Mesenchymal stem cell (in vitro differentiated cells and primary cell): ENCODE results near the gene UBFD1.

Source experiments
- DNase-seq: peaks from one replicate; pipeline ENCODE4 v3.0.0-alpha.2; 2013
- H2AFZ ChIP-seq: one replicate; pipeline ENCODE4 v1.6.1; 2013; ENCODE audit warnings: low read depth, mild to moderate bottlenecking, control low read depth, inconsistent platforms, low read length, moderate library complexity
- H2AK5ac ChIP-seq: 2 replicates; pipeline ENCODE4 v1.6.1; 2013; ENCODE audit warnings: low read length, moderate library complexity, mild to moderate bottlenecking, inconsistent platforms; ENCODE audit not compliant: severe bottlenecking
- H2BK120ac ChIP-seq: one replicate; pipeline ENCODE4 v1.6.1; 2013; ENCODE audit warnings: low read depth, mild to moderate bottlenecking, inconsistent platforms, low read length, moderate library complexity
- H2BK12ac ChIP-seq, 2 experiments: one replicate each; pipeline ENCODE4 v1.6.1; 2013; ENCODE audit warnings: inconsistent platforms in 2 of 2, low read length in 2 of 2, mild to moderate bottlenecking in 2 of 2, moderate library complexity in 2 of 2, control low read depth in 1 of 2
- H2BK15ac ChIP-seq: one replicate; pipeline ENCODE4 v1.6.1; 2013; ENCODE audit warnings: mild to moderate bottlenecking, low read depth, inconsistent platforms; ENCODE audit not compliant: poor library complexity, severe bottlenecking
- H2BK5ac ChIP-seq: 2 replicates; pipeline ENCODE4 v1.6.1; 2013; ENCODE audit warnings: low read depth, mild to moderate bottlenecking, low read length, control low read depth, inconsistent platforms; ENCODE audit not compliant: poor library complexity, severe bottlenecking
- H3K14ac ChIP-seq, 2 experiments: one replicate each; pipeline ENCODE4 v1.6.1; 2013; ENCODE audit warnings: inconsistent platforms in 2 of 2, low read length in 2 of 2, control low read depth in 1 of 2, mild to moderate bottlenecking in 1 of 2, moderate library complexity in 1 of 2
- H3K18ac ChIP-seq, 2 experiments: one replicate each; pipeline ENCODE4 v1.6.1; 2013; ENCODE audit warnings: inconsistent platforms in 2 of 2, low read length in 2 of 2, control low read depth in 1 of 2, low read depth in 1 of 2, mild to moderate bottlenecking in 1 of 2
- H3K23ac ChIP-seq, 2 experiments: one replicate each; pipeline ENCODE4 v1.6.1; 2013; ENCODE audit warnings: inconsistent platforms in 2 of 2, low read length in 2 of 2, mild to moderate bottlenecking in 2 of 2, moderate library complexity in 2 of 2, control low read depth in 1 of 2
- H3K27ac ChIP-seq: 2 replicates; pipeline ENCODE4 v1.5.1; 2013; ENCODE audit warnings: mild to moderate bottlenecking, moderate library complexity, low read length, control low read depth, inconsistent platforms; ENCODE audit not compliant: poor library complexity, severe bottlenecking
- H3K27me3 ChIP-seq, 2 experiments: 2 replicates each; pipeline versions ENCODE4 v1.6.1 to v1.7.0; 2013; ENCODE audit warnings: low read length in 2 of 2, mild to moderate bottlenecking in 2 of 2, moderate library complexity in 2 of 2, control low read depth in 1 of 2, inconsistent platforms in 1 of 2; ENCODE audit not compliant: control insufficient read depth in 1 of 2, insufficient read depth in 1 of 2
- H3K36me3 ChIP-seq, 2 experiments: 2 replicates each; pipeline versions ENCODE4 v1.6.1 to v1.7.0; 2013; ENCODE audit warnings: low read length in 2 of 2, control low read depth in 1 of 2, inconsistent platforms in 1 of 2, low read depth in 1 of 2, mild to moderate bottlenecking in 1 of 2; ENCODE audit not compliant: insufficient read depth in 2 of 2, control insufficient read depth in 1 of 2
- H3K4ac ChIP-seq, 2 experiments: one replicate each; pipeline ENCODE4 v1.6.1; 2013; ENCODE audit warnings: inconsistent platforms in 2 of 2, low read length in 2 of 2, mild to moderate bottlenecking in 2 of 2, moderate library complexity in 2 of 2, control low read depth in 1 of 2, low read depth in 1 of 2
- H3K4me1 ChIP-seq: 2 replicates; pipeline ENCODE4 v1.6.1; 2013; ENCODE audit warnings: low read depth, low read length, control low read depth; ENCODE audit not compliant: control insufficient read depth, insufficient read depth
- H3K4me2 ChIP-seq: 2 replicates; pipeline ENCODE4 v1.6.1; 2013; ENCODE audit warnings: low read length, mild to moderate bottlenecking, inconsistent platforms; ENCODE audit not compliant: poor library complexity, severe bottlenecking
- H3K4me3 ChIP-seq, 2 experiments: 2 replicates each; pipeline versions ENCODE4 v1.5.1 to v1.7.0; 2013; ENCODE audit warnings: low read length in 2 of 2, mild to moderate bottlenecking in 2 of 2, control low read depth in 1 of 2, low read depth in 1 of 2; ENCODE audit not compliant: insufficient read depth in 1 of 2
- H3K79me1 ChIP-seq: replicated peaks from 2 replicates; pipeline ENCODE4 v1.6.1; 2013; ENCODE audit warnings: mild to moderate bottlenecking, control low read depth, low read length, inconsistent platforms; ENCODE audit not compliant: poor library complexity, severe bottlenecking
- H3K9ac ChIP-seq: 2 replicates; pipeline ENCODE4 v1.7.0; 2013; ENCODE audit warnings: mild to moderate bottlenecking, low read length, moderate library complexity
- H3K9me3 ChIP-seq: 2 replicates; pipeline ENCODE4 v1.7.0; 2013; ENCODE audit warnings: mild to moderate bottlenecking, low read length; ENCODE audit not compliant: control insufficient read depth
- H4K8ac ChIP-seq: one replicate; pipeline ENCODE4 v1.6.1; 2013; ENCODE audit warnings: inconsistent platforms, mild to moderate bottlenecking, low read length, moderate library complexity
- H4K91ac ChIP-seq: one replicate; pipeline ENCODE4 v1.6.1; 2013; ENCODE audit warnings: mild to moderate bottlenecking, low read length, inconsistent platforms
- WGBS: methylation state at CpG from one replicate; pipeline ENCODE4 v1.1.7; 2013; ENCODE audit warnings: mixed read lengths; 5-methylcytosine and 5-hydroxymethylcytosine counted together

Gene UBFD1

DNA sequence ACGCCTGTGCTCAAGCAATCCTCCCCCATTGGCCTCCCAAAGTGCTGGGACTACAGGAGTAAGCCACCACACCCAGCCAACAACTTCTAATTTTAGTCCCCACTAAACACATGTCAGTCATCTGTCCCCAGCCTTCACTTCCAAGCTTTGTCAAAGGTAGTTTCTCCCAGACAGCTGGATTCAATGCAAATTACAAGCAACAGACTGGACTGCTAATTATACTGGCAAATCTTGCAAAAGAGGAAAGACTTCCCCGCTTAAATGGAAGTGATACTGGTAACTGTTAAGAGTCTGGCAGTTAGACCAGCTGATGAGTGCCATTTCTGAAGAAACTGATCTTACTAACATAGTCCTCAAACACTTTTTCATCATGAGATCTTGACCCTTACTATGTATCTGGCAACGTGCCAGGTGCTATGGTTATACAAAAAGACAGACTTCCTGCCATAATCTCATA lies 39.1 kb upstream of the UBFD1 start:
- Histone ChIP-seq H3K4me1 (peaks cover 1% of the 10 kb centered on the region), H2AK5ac (no peak overlapping the region), H4K8ac (no peak overlapping the region), H2BK12ac (no peak overlapping the region), H3K4ac (no peak overlapping the region), H3K18ac (no peak overlapping the region), H4K91ac (no peak overlapping the region), H2AFZ (no peak overlapping the region), H3K9me3 (no peaks in the 10 kb centered on the region), H3K36me3 (peaks cover 18 to 47% of the 10 kb centered on the region in 2 experiments), H3K23ac (no peak overlapping the region), H3K9ac (no peak overlapping the region), H3K79me1 (peaks cover 1% of the 10 kb centered on the region), H2BK15ac (no peak overlapping the region), H2BK5ac (no peak overlapping the region), H3K14ac (no peak overlapping the region), H2BK120ac (no peak overlapping the region), H3K4me3 (no peak overlapping the region), H3K27ac (no peak overlapping the region), H3K27me3 (no peaks in the 10 kb centered on the region), H3K4me2 (no peak overlapping the region)
- no peak for DNase-seq
- 94% methylated on average over 2 of the region's 3 CpGs for whole genome bisulfite sequencing

DNA sequence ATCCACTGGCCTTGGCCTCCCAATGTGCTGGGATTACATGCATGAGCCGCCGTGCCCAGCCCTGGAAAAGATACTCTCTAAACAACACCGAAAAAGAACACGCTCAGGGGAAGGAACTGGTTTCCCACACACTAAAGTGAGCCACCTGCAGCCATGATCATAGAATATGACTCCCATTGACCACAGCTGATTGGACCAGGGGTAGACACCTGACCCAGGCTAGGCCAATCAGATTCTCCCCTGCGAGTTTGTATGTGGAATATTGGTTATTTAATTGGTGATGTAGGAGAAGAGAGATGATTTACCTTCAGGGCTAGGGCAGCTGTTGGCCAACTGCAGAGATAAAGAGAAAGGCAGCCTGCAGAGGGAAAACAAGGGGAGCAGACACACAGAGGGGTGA lies 38.2 kb upstream of the UBFD1 start:
- Histone ChIP-seq H3K14ac (no peak overlapping the region), H2AFZ (no peak overlapping the region), H4K91ac (no peak overlapping the region), H3K27ac (no peak overlapping the region), H2BK12ac (no peak overlapping the region), H3K4ac (no peak overlapping the region), H2AK5ac (no peak overlapping the region), H3K9ac (no peak overlapping the region), H2BK5ac (no peak overlapping the region), H2BK15ac (no peak overlapping the region), H3K36me3 (peaks cover 25 to 55% of the 10 kb centered on the region in 2 experiments), H3K4me3 (no peak overlapping the region), H3K9me3 (no peaks in the 10 kb centered on the region), H3K79me1 (peaks cover 1% of the 10 kb centered on the region), H2BK120ac (no peak overlapping the region), H4K8ac (no peak overlapping the region), H3K23ac (no peak overlapping the region), H3K4me2 (no peak overlapping the region), H3K27me3 (no peaks in the 10 kb centered on the region), H3K18ac (no peak overlapping the region), H3K4me1 (peaks cover 1% of the 10 kb centered on the region)
- 100% methylated on average over 5 of the region's 5 CpGs for WGBS
- no peak for DNase-seq

DNA sequence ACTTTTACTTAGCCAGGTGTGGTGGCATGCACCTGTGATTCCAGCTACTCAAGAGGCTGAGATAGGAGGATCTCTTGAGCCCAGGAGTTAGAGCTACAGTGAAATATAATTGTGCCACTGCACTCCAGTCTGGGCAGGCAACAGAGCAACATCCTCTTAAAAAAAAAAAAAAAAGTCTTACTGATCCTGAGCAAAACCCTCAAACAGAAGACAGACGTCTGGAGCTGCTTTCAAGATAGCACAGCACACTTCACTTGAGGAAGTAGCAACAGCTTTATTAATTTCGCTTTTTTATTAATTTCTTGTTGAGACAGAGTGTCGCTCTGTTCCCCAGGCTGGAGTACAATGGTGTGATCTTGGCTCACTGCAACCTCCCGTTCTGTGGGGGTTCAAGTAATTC lies 37.0 kb upstream of the UBFD1 start:
- H3K4me1 ChIP-seq, result peaks cover 1% of the 10 kb centered on the region
- H3K4me3 ChIP-seq, result no peak overlapping the region
- H3K27me3 ChIP-seq, result no peaks in the 10 kb centered on the region
- peaks cover 4% of the 10 kb centered on the region for H3K79me1 ChIP-seq
- no peak overlapping the region for H2AFZ ChIP-seq
- H2BK5ac ChIP-seq, result no peak overlapping the region
- WGBS, result 93% methylated on average over 4 of the region's 4 CpGs
- H3K14ac ChIP-seq, result no peak overlapping the region
- no peak overlapping the region for H2AK5ac ChIP-seq
- DNase-seq, result no peak
- H3K4ac ChIP-seq, result no peak overlapping the region
- no peak overlapping the region for H4K8ac ChIP-seq
- H2BK15ac ChIP-seq, result no peak overlapping the region
- no peak overlapping the region for H2BK12ac ChIP-seq
- H4K91ac ChIP-seq, result no peak overlapping the region
- no peaks in the 10 kb centered on the region for H3K9me3 ChIP-seq
- H3K18ac ChIP-seq, result no peak overlapping the region
- no peak overlapping the region for H3K27ac ChIP-seq
- no peak overlapping the region for H3K4me2 ChIP-seq
- no peak overlapping the region for H2BK120ac ChIP-seq
- H3K9ac ChIP-seq, result no peak overlapping the region
- no peak overlapping the region for H3K23ac ChIP-seq
- H3K36me3 ChIP-seq, result peaks cover 33 to 56% of the 10 kb centered on the region in 2 experiments

DNA sequence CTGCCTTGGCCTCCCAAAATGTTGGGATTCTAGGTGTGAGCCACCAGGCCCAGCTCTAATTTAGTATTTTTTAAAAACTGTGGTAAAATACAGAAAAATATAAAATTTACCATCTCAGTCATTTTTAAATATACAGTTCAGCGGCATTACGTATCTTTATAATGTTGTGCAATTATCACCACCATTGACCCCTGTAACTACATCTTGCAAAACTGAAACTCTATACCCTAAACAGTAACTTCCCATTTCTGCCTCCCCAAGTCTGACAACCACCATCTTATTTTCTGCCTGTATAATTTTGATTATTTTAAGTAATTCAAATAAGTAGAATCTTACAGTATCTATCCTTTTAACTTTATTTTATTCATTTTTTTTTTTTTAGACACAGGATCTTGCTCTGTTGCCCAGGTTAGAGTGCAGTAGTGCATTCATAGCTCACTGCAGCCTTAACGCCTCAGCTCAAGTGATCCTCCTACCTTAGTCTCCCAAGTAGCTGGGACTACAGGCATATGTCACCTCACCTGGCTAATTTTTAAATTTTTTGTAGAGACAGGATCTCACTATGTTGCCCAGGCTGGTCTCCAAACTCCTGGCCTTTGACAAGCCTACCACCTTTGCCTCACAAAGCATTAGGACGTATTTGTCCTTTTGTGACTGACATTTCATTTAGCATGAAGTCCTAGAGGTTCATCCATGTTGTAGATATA lies 36.3 kb upstream of the UBFD1 start:
- Histone ChIP-seq H3K27ac (no peak overlapping the region), H2BK15ac (no peak overlapping the region), H3K9ac (no peak overlapping the region), H3K27me3 (no peaks in the 10 kb centered on the region), H3K23ac (no peak overlapping the region), H3K4me1 (peaks cover 1% of the 10 kb centered on the region), H4K91ac (no peak overlapping the region), H2AFZ (no peak overlapping the region), H3K4ac (no peak overlapping the region), H2AK5ac (no peak overlapping the region), H3K4me3 (no peak overlapping the region), H2BK5ac (no peak overlapping the region), H3K36me3 (peaks cover 34 to 58% of the 10 kb centered on the region in 2 experiments), H3K79me1 (peaks cover 4% of the 10 kb centered on the region), H3K4me2 (no peak overlapping the region), H4K8ac (no peak overlapping the region), H2BK120ac (no peak overlapping the region), H3K9me3 (no peaks in the 10 kb centered on the region), H3K14ac (no peak overlapping the region), H3K18ac (no peak overlapping the region), H2BK12ac (no peak overlapping the region)
- no peak for DNase-seq
- 99% methylated on average over 3 of the region's 4 CpGs for WGBS
